HepG2 (cell line): Measurements from ENCODE around the gene RACGAP1.

Experiments
- ZIK1 ChIP-seq: sonication (generic); formaldehyde crosslinking; IDR thresholded peaks from 2 replicates; pipeline ENCODE4 v1.5.0; 2020; ENCODE audit warnings: mild to moderate bottlenecking, low read depth, missing genetic modification reagents, borderline replicate concordance
- ZNF839 ChIP-seq: sonication (generic); formaldehyde crosslinking; IDR thresholded peaks from 2 replicates; pipeline ENCODE4 v1.4.0; 2020; ENCODE audit warnings: missing genetic modification reagents, mild to moderate bottlenecking, borderline replicate concordance
- TF ChIP-seq, protein P1 (sequence below): sonication (generic); formaldehyde crosslinking; IDR thresholded peaks from 2 replicates; pipeline ENCODE4 v1.5.0; 2020; ENCODE audit warnings: mild to moderate bottlenecking, missing genetic modification reagents, moderate library complexity

GRCh38 chr12:49966511-49967041, 58.7 kb downstream of the RACGAP1 start:
- TF ChIP-seq ZIK1 (CRISPR knock-in tag) (no peak), ZNF839 (CRISPR knock-in tag) (no peak)
- TF ChIP-seq, protein P1, sequence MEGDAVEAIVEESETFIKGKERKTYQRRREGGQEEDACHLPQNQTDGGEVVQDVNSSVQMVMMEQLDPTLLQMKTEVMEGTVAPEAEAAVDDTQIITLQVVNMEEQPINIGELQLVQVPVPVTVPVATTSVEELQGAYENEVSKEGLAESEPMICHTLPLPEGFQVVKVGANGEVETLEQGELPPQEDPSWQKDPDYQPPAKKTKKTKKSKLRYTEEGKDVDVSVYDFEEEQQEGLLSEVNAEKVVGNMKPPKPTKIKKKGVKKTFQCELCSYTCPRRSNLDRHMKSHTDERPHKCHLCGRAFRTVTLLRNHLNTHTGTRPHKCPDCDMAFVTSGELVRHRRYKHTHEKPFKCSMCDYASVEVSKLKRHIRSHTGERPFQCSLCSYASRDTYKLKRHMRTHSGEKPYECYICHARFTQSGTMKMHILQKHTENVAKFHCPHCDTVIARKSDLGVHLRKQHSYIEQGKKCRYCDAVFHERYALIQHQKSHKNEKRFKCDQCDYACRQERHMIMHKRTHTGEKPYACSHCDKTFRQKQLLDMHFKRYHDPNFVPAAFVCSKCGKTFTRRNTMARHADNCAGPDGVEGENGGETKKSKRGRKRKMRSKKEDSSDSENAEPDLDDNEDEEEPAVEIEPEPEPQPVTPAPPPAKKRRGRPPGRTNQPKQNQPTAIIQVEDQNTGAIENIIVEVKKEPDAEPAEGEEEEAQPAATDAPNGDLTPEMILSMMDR (CRISPR knock-in tag) = no peak
